Stimulated activated CD8-positive, alpha-beta memory T cell treated with anti-CD3 and anti-CD28 coated beads, Interleukin-15, amount 100 ng/mL, for 1 hour (primary cell): Measurements from ENCODE around the gene ALX1.
"Not testable (repeated sequence)": the region's sequence is repeated elsewhere in the genome, so short reads cannot be mapped to it uniquely, and the experiment has no call there.

Experiments used
- DNase-seq: peaks from one replicate; pipeline ENCODE4 v3.0.0-alpha.2; 2020; ENCODE audit warnings: low read depth

Gene ALX1

DNA sequence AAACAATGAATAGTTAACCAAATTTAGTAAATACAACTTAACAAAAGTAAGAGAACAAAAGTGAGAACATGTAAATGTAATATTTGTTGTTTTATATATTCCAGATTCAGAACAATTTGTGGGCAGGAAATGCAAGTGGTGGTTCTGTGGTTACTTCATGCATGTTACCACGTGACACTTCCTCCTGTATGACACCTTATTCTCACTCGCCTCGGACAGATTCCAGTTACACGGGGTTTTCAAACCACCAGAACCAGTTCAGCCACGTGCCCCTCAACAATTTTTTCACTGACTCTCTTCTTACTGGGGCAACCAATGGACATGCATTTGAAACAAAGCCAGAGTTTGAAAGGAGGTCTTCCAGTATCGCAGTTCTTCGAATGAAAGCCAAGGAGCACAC lies 21.0 kb downstream of the ALX1 start:
- DNase-seq: no peak

DNA sequence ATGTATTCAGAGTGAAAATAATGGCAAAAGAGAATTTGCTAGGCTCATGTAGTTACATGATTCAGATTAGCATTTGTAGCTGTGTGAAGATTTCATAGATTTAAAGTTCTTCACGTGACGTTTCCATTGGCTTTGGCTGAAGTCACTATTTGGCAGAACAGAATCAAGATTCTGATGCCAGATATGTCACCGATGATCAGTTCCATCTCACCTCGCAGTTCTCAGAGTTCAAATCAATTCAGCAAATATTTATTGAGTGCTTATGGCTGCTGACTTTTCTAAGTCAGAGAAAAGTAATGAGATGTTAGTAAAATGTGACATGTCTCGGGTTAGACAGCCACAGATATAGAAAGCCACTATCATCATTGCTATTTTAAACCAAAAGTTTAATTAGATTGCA lies 28.4 kb downstream of the ALX1 start:
- DNase-seq: no peak

DNA sequence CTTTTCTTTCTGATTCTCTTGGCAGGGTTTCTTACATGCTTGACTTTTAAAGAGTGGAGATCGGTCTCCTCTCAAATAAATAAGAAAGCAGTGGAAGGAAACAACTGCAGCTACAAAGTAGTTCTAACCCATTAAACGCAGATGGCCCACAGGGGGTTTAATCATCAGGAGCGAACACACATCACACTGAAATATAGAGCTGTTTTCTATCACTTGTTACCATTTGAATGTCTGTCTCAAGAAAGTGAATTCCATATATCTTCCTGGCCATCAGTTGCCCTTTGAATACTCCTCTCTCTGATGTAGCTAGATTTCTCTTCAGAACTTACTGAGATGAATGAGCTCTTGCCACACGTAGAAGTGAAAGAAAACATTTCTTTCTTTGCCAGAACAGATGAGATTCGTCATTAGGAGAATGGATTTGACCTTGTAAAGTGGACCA lies 29.1 kb downstream of the ALX1 start:
- DNase-seq: no peak

DNA sequence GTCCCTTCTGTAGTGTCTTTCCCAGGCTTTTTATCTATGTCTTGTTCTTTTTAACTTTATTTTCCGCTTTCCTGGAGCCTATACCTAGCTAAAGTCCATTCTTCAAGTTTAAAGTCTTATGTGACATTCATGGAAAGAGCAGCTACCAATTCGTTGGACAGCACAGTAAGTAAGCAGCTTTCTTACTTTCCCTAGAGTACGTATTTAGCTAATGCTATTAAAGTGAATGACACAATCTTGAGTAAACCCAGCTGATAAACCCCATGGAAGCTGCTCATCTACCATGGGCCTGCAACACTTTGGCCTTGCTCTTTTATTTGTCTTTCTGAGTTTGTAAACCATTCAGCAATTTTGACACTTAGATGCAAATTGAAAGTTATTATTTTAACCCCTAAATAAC lies 30.0 kb downstream of the ALX1 start:
- DNase-seq: no peak

DNA sequence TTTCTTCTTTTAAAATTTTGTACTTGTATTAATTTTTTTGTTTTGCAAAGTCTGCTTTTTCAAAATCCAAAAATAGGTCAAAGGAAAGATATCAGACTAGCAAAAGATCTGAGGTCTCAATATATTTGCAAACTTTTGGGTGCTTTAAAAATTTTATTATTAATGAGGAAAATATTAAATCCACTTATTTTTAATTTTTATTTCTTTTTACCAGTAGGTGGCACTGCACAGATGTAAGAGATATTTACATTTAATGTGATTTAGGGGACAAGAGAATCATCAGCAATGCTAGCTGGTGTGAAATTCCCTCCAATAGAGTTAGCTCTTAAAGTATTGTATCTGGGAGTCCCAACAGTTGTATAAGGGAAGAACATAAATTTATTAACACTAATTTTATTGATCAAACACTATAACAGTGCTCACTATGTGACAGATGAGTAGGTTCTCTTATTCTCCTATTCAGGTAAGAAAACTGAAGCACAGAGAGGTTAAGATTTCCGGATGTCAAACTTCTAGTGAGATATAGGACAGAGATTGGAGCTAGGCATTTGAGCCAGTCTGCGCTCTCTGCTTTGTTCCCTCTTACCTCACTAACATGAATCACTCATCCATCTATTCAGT lies 30.5 kb downstream of the ALX1 start:
- DNase-seq: no peak

DNA sequence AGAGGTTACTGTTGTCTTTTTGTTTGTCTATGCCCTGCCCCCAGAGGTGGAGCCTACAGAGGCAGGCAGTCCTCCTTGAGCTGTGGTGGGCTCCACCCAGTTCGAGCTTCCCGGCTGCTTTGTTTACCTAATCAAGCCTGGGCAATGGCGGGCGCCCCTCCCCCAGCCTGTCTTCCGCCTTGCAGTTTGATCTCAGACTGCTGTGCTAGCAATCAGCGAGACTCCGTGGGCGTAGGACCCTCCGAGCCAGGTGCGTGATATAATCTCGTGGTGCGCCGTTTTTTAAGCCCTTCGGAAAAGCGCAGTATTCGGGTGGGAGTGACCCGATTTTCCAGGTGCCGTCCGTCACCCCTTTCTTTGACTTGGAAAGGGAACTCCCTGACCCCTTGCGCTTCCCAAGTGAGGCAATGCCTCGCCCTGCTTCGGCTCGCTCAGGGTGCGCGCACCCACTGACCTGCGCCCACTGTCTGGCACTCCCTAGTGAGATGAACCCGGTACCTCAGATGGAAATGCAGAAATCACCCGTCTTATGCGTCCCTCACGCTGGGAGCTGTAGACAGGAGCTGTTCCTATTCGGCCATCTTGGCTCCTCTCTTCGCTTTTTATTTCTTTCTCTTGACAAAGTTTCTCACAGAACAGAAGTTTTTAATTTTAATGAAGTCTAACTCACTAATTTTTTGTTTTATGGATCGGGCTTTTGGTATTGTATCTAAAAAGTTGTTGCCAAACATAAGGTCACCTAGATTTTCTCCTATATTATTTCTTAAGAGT lies 38.0 kb downstream of the ALX1 start:
- not testable (repeated sequence) for DNase-seq

DNA sequence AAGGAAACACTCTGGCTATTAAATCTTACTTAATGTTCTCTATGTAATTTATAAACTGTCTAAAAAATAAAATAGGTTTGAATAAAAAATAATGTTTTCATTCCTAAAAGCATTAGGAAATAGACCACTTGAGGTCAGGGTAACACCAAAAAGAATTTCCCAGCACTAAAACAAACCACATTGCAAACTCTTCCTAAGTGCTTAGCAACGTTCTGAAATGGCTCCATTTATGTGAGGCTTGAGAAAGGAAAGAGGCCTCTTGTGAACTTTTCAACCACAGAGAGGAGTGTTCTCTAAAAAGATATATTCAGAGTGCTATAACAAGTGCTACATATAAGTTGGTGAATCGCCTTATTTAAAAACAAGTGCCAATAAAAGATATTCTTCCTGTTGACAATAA lies 42.7 kb downstream of the ALX1 start:
- no peak for DNase-seq

DNA sequence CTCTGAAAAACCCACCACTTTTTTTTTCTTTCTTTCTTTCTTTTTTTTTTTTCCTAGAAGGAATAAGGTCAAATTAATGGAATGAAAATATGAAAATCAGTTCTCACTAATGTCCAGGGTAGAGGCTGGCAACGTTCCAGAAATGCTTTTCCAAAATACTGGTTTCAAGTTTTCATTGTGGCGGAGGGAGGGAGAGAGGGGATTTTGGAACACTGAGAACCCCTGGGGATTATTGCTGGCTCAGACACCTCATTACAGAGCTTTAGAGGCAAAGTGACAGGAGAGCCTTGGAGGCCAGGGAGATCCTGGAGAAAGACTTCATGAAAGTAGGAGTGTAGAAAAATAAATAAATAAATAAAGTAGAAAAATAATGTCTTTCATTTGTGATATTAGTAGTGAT lies 45.4 kb downstream of the ALX1 start:
- no peak for DNase-seq

DNA sequence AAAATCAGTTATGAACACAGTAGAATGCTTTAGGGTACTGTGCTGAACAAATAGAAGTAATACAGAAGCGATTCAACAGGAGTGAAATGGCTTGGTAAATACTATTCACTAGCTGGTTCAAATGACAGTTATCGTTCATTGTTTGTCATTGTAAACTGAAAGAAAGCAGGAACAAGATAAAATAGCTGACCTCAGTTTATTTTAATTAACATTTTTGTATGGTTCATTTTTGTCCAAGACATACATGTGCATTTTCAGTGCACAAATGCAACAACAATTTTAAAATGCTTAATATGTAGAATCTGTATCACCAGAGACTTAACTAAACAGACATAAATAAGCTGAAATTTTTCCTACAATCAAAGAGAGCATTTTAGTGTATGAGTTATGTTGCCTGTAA lies 49.9 kb downstream of the ALX1 start:
- no peak for DNase-seq

DNA sequence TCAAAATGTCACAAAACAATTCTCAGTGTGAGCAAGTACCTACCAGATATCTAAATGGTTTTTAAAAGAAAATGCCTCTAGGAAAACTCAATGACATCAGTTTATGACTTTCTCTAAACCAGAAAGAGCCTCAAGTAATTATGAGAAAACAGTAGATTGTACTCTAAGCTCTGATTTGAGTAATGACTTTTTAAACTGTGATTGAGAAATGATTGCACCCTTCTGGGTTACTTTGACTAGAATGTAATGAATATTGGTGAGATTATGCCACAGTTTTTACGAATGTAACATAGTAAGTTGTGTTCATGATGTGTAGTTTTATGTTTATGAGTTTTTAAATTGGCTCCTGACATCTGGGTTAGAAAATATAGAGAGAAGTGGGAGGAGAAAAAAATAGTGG lies 68.8 kb downstream of the ALX1 start:
- no peak for DNase-seq

DNA sequence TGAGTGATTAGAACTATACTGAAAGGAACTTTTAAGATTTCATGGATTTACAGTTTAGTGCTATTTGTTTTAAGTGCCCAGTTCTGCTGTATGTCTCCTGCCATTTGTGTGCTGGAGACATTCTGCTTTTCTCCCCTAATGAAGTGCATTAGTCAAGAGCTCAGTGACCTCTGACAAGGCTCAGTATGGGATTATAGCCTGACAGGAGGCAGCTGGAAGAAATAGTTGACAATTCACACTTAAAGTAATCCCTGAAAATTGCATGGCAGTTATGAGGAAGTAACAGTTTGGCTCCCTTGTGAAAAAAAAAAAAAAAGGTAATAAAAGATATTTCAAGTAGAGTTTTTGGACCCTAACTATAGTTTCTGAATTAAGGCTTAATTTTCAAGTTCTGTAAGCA lies 70.3 kb downstream of the ALX1 start:
- no peak for DNase-seq
